Measurements from ENCODE around the gene GLCCI1.

GRCh38 chr7:7972128-7972527 lies 3.5 kb downstream of the GLCCI1 start:
- TF ChIP-seq CTCF (optimal IDR thresholded peaks at IDR 0.05 in 1 of 3, IDR thresholded peaks at IDR 0.05 in 1 of 3, conservative IDR thresholded peaks at IDR 0.05 in 1 of 3; ENCODE audit: extremely low read depth in 1 of 3, insufficient read depth in 2 of 3, low read length in 3 of 3) (no peak), EZH2 (IDR thresholded peaks at IDR 0.05; ENCODE audit: low read length) (no peak)

All from keratinocyte (primary cell).